Heart left ventricle (tissue), 13 donors: Measurements from ENCODE around the gene TUSC7.

Source experiments
- POLR2A ChIP-seq, 2 donors: fragments of 450-650 bp; IDR thresholded peaks; one replicate each; pipeline ENCODE4 v1.6.1; 2017; ENCODE audit warnings: antibody characterized with exemption in 2 of 2, mild to moderate bottlenecking in 2 of 2, moderate library complexity in 2 of 2
- TF ChIP-seq, protein P1 (sequence below), 12 donors: fragments of 200-600 bp; sonication (generic) in 4 of 12; IDR thresholded peaks; one replicate each; pipeline versions ENCODE4 v1.5.0 to v1.8.0; 2018 to 2022; ENCODE audit warnings: antibody characterized with exemption in 12 of 12, mild to moderate bottlenecking in 5 of 12
- donor health status: ischemic (EF 13 %, LVEDD 7.1; RV severe dilation, severe dysfunction).
- donor health status: DM: no; HTN: yes; CAD: no.
- donor health status: DM: no; HTN: no; CAD: no.
- donor health status: ischemic (EF 25% LVEDD 6.9; RV normal size, moderate dysfunction).
- donor health status: ischemic (EF 25% LVEDD 5.7; RV mildly dilated, moderate dysfunction).
- donor health status: ischemic (EF 35%, LVEDD 5.7; RV mildly dilated, moderate dysfunction).
- donor health status: nonischemic (EF 11% LVEDD 7.7; RV severe dilation, severe dysfunction).
- donor health status: DM: yes; HTN: yes; CAD: no.
- donor health status: PGD.
- donor health status: ischemic (EF 29% LVEDD 5.4; RV normal size, mild dysfunction).
- donor health status: nonischemic (EF 23%, LVEDD 6.1; RV moderate dilation, normal function).

DNA sequence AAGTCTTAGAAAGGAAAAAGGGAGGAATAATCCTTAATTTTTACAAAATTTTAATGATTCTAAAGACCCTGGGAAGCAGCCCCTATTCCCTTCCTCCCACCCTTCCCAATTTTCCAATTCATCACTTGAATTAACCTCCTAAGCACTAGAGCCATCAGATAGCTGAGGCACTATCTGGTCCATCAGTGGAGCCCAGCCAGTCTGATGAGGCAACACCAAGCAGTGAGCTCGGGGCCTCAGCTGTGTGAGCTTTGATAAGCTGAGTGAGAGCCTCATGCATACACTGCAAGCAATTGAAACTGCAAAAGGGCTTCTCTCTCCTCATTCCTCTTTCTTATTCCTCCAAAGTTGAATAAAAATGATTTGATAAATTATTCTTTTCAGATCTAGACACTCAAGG is 31.9 kb downstream of the TUSC7 start:
- TF ChIP-seq, protein P1, sequence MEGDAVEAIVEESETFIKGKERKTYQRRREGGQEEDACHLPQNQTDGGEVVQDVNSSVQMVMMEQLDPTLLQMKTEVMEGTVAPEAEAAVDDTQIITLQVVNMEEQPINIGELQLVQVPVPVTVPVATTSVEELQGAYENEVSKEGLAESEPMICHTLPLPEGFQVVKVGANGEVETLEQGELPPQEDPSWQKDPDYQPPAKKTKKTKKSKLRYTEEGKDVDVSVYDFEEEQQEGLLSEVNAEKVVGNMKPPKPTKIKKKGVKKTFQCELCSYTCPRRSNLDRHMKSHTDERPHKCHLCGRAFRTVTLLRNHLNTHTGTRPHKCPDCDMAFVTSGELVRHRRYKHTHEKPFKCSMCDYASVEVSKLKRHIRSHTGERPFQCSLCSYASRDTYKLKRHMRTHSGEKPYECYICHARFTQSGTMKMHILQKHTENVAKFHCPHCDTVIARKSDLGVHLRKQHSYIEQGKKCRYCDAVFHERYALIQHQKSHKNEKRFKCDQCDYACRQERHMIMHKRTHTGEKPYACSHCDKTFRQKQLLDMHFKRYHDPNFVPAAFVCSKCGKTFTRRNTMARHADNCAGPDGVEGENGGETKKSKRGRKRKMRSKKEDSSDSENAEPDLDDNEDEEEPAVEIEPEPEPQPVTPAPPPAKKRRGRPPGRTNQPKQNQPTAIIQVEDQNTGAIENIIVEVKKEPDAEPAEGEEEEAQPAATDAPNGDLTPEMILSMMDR (IDR thresholded peaks at IDR 0.05) = no peak
- no peak for TF ChIP-seq POLR2A (IDR thresholded peaks at IDR 0.05)
